OCI-LY3 (cell line): Measurements from ENCODE around the gene B3GNT4.

ENCODE experiments used
- EZH2phosphoT487 ChIP-seq: fragments of 200-600 bp; shearing (Covaris generic); IDR thresholded peaks from 2 replicates; pipeline ENCODE4 v1.6.1; 2018; ENCODE audit warnings: antibody characterized with exemption, mixed run types, low read depth
- TF ChIP-seq, protein P1 (sequence below): fragments of 200-600, 300-600 bp; sonication (generic); IDR thresholded peaks from 2 replicates; pipeline ENCODE4 v1.5.1; 2014; ENCODE audit warnings: antibody characterized with exemption, low read length, low read depth

DNA sequence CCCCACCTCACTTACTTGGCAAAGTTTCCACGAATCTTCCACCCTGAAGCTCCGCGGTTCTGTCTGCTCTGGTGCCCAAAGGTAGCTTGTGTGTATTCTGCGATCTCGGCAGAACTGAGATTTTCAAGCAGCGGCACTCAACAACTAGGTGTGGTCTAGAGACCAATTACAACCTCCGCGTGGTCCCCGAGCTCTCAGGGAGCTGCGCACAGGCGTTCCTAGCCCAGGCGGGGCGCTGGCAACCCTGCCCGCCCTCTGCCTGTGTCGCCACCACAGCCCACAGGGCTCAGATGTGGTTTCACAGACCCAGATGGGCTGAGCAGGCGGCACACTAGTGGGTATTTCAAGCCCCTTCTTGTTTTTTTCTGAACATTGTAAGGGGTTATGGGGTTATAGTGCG lies 23.8 kb downstream of the B3GNT4 start:
- TF ChIP-seq, protein P1, sequence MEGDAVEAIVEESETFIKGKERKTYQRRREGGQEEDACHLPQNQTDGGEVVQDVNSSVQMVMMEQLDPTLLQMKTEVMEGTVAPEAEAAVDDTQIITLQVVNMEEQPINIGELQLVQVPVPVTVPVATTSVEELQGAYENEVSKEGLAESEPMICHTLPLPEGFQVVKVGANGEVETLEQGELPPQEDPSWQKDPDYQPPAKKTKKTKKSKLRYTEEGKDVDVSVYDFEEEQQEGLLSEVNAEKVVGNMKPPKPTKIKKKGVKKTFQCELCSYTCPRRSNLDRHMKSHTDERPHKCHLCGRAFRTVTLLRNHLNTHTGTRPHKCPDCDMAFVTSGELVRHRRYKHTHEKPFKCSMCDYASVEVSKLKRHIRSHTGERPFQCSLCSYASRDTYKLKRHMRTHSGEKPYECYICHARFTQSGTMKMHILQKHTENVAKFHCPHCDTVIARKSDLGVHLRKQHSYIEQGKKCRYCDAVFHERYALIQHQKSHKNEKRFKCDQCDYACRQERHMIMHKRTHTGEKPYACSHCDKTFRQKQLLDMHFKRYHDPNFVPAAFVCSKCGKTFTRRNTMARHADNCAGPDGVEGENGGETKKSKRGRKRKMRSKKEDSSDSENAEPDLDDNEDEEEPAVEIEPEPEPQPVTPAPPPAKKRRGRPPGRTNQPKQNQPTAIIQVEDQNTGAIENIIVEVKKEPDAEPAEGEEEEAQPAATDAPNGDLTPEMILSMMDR, result no peak
- TF ChIP-seq EZH2phosphoT487, result no peak
